Measurements from ENCODE around the gene CCDC121. TPM values are rescaled to one million over a fixed set of nuclear protein-coding genes. Genes with fewer than 3 reads are reported as not detected.
A peak's percentile ranks its signal among the peaks of the same experiment; 100 is the strongest.

Gene CCDC121
- polyA plus RNA-seq, 6 donors from 2014 or later: 1.3 to 2.6 (median 1.8) TPM

- peak overlapping the region in 1 of 6 donors; percentile 49 for H3K27ac Mint-ChIP-seq
- H3K4me3 Mint-ChIP-seq: peak overlapping the region in 1 of 8 donors; percentile 62
- ATAC-seq (ENCODE audit: low read depth in 2 of 2) (no peak), DNase-seq (no peak)
- peaks cover 15 to 27% of the 10 kb centered on the region in 2 donors for H3K36me3 Mint-ChIP-seq
- no peaks in the 10 kb centered on the region for H3K27me3 Mint-ChIP-seq
- peaks cover 35 to 58% (median 42%) of the 10 kb centered on the region in 3 donors for H3K4me1 Mint-ChIP-seq
- peaks cover 10 to 22% (median 17%) of the 10 kb centered on the region in 7 donors for H3K9me3 Mint-ChIP-seq
Measured at GRCh38 chr2:27587025-27587424, 41.8 kb downstream of the CCDC121 start.

- ATAC-seq (ENCODE audit: low read depth in 2 of 2): no peak
- peaks cover 3 to 14% of the 10 kb centered on the region in 2 donors for H3K36me3 Mint-ChIP-seq
- peak overlapping the region; percentile 12 to 98 (median 76) for H3K4me3 Mint-ChIP-seq
- peaks cover 1 to 13% (median 5%) of the 10 kb centered on the region in 7 donors for H3K9me3 Mint-ChIP-seq
- peaks cover 35 to 58% (median 42%) of the 10 kb centered on the region in 3 donors for H3K4me1 Mint-ChIP-seq
- DNase-seq: no peak
- H3K27me3 Mint-ChIP-seq: peaks cover 0 to 3% (median 0%) of the 10 kb centered on the region in 3 donors
- peak overlapping the region in 5 of 6 donors; percentile 1 to 84 (median 51) for H3K27ac Mint-ChIP-seq
Measured at GRCh38 chr2:27584597-27584996, 44.2 kb downstream of the CCDC121 start.

DNA sequence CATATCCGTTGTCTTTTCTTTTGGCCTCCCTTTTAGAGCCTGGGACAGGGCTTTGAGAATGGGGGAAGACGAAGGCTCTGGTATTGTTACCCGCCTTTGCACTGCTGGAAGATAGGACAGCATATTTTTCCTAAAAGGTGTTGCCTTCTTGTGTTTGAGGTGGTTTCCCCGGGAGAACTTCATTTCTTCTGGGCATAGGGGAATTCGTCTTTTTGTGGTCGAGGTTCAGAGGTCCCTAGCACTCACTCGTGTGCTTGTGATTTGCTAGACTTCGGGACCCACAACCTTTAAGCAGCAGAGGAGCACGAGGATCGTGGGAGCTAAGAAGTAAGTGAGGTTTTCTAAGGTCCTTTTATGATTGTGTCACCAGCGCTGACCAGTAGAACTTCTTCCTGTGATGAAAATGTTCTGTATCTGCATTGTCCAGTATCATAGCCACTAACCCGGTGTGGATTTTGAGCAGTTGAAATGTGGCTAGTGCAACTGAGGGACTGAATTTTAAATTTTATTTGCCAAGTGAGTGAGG lies 45.4 kb downstream of the CCDC121 start:
- DNase-seq: no peak
- peaks cover 35 to 58% (median 42%) of the 10 kb centered on the region in 3 donors for H3K4me1 Mint-ChIP-seq
- no peak for ATAC-seq (ENCODE audit: low read depth in 2 of 2)
- H3K27ac Mint-ChIP-seq: peak overlapping the region; percentile 92 to 99 (median 95)
- peaks cover 0 to 13% of the 10 kb centered on the region in 2 donors for H3K36me3 Mint-ChIP-seq
- peak overlapping the region; percentile 81 to 98 (median 96) for H3K4me3 Mint-ChIP-seq
- peaks cover 0 to 11% (median 2%) of the 10 kb centered on the region in 7 donors for H3K9me3 Mint-ChIP-seq
- peaks cover 0 to 3% (median 0%) of the 10 kb centered on the region in 3 donors for H3K27me3 Mint-ChIP-seq

DNA sequence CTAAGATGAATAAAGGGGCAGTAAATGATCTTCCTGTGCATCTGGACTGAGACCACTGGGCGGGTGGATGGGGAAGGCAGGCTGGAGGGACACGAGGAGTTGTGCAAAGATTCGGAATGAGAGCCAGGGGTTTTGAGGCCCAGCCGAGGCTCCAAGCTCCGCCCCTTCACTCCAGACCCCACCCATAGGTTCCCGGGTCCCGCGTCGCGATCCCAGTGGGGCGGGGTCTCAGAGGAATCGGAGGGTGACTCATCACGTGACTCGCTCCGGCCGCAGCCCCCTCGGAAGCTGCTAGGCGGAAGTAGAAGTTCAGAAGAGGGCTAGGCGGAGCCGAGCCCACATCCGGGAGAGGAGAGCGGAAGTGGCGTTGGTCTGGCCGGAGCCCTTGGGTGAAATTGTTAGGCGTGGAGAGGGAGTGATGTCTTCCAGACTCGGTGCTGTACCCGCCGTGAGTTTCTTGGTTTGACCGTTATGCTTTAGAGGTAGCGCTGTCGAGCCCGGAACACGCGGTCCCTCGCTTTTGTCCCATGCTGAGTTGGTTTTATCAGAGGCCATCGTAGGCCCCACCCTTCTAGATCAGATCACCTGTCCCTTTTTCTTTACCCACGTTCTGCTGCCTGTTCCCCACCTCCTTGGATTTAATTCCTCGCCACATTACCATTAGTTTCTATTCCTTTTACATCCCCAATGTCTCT lies 46.0 kb downstream of the CCDC121 start, which contains the start of gene ZNF512:
Gene ZNF512, plus strand, starts transcription at position 348 of the 695 bp plus-strand sequence. Its CDS starts 71 bp downstream, at position 419.
- Mint-ChIP-seq H3K4me1 (peaks cover 35 to 56% (median 42%) of the 10 kb centered on the region in 3 donors), H3K27ac (peak within 1 kb of the TSS; percentile 92 to 99 (median 95)), H3K4me3 (peak within 1 kb of the TSS; percentile 81 to 98 (median 96)), H3K36me3 (peaks cover 0 to 13% of the 10 kb centered on the region in 2 donors), H3K9me3 (peaks cover 0 to 14% (median 3%) of the 10 kb centered on the region in 7 donors), H3K27me3 (peaks cover 0 to 3% (median 0%) of the 10 kb centered on the region in 3 donors)
- ATAC-seq (ENCODE audit: low read depth in 2 of 2) (peak; percentile 94 to 96), DNase-seq (peak; percentile 84)

- peaks cover 0 to 20% (median 5%) of the 10 kb centered on the region in 7 donors for H3K9me3 Mint-ChIP-seq
- peak overlapping the region; percentile 36 to 99 (median 94) for H3K27ac Mint-ChIP-seq
- ATAC-seq (ENCODE audit: low read depth in 2 of 2): no peak
- peaks cover 0 to 13% of the 10 kb centered on the region in 2 donors for H3K36me3 Mint-ChIP-seq
- peaks cover 35 to 50% (median 40%) of the 10 kb centered on the region in 3 donors for H3K4me1 Mint-ChIP-seq
- H3K27me3 Mint-ChIP-seq: peaks cover 0 to 6% (median 3%) of the 10 kb centered on the region in 3 donors
- H3K4me3 Mint-ChIP-seq: peak overlapping the region; percentile 81 to 98 (median 96)
- DNase-seq: peak; percentile 9
Measured at GRCh38 chr2:27582129-27582694, 46.6 kb downstream of the CCDC121 start.

GRCh38 chr2:27581417-27582128 lies 47.2 kb downstream of the CCDC121 start:
- peaks cover 0 to 13% of the 10 kb centered on the region in 2 donors for H3K36me3 Mint-ChIP-seq
- peak overlapping the region; percentile 46 to 95 (median 79) for H3K27ac Mint-ChIP-seq
- peaks cover 34 to 44% (median 35%) of the 10 kb centered on the region in 3 donors for H3K4me1 Mint-ChIP-seq
- DNase-seq (no peak), ATAC-seq (ENCODE audit: low read depth in 2 of 2) (no peak)
- peaks cover 0 to 8% (median 3%) of the 10 kb centered on the region in 3 donors for H3K27me3 Mint-ChIP-seq
- H3K9me3 Mint-ChIP-seq: peaks cover 0 to 22% (median 5%) of the 10 kb centered on the region in 7 donors
- peak overlapping the region; percentile 69 to 98 (median 96) for H3K4me3 Mint-ChIP-seq

Other genes starting within 250 kb of the CCDC121 start
- gene ZNF513, start 248.3 kb downstream of the CCDC121 start, polyA plus RNA-seq (ENCODE audit: low read depth in 6 of 6): 1 to 10 TPM in 5 of 6 donors, not detected in 1; 2.2 to 6.5 (median 3.7) TPM
- gene PPM1G, start 219.4 kb downstream of the CCDC121 start, polyA plus RNA-seq (ENCODE audit: low read depth in 6 of 6): 100 to 1,000 TPM in 1 of 6 donors, 10 to 100 TPM in 5; 67.1 to 105 (median 73.2) TPM
- 10 to 100 TPM; 45.3 to 76.5 (median 59.4) TPM for gene NRBP1, start 200.4 kb downstream of the CCDC121 start, polyA plus RNA-seq (ENCODE audit: low read depth in 6 of 6)
- gene KRTCAP3, start 186.6 kb downstream of the CCDC121 start, polyA plus RNA-seq (ENCODE audit: low read depth in 6 of 6): 1 to 10 TPM in 4 of 6 donors, under 1 TPM in 1, not detected in 1; 1.00 to 8.3 (median 3.9) TPM
- 1 to 10 TPM in 5 of 6 donors, under 1 TPM in 1; 0.47 to 7.5 (median 3.2) TPM for gene IFT172, start 139.3 kb downstream of the CCDC121 start, polyA plus RNA-seq (ENCODE audit: low read depth in 6 of 6)
- gene FNDC4, start 133.8 kb downstream of the CCDC121 start, polyA plus RNA-seq (ENCODE audit: low read depth in 6 of 6): under 1 TPM in 3 of 6 donors, not detected in 3; 0.17 to 0.65 (median 0.33) TPM
- gene GCKR, start 132.2 kb downstream of the CCDC121 start, polyA plus RNA-seq (ENCODE audit: low read depth in 6 of 6): not detected
- 10 to 100 TPM; 28.0 to 42.1 (median 36.0) TPM for gene ZNF512, start 46.0 kb downstream of the CCDC121 start, polyA plus RNA-seq (ENCODE audit: low read depth in 6 of 6)
- 10 to 100 TPM; 50.3 to 89.4 (median 62.2) TPM for gene GPN1, start within 50 bp of the CCDC121 start, polyA plus RNA-seq (ENCODE audit: low read depth in 6 of 6)
- gene SUPT7L, start 34.6 kb upstream of the CCDC121 start, polyA plus RNA-seq (ENCODE audit: low read depth in 6 of 6): 10 to 100 TPM; 12.9 to 18.2 (median 15.2) TPM
- 10 to 100 TPM; 14.0 to 25.9 (median 24.1) TPM for gene SLC4A1AP, start 34.9 kb upstream of the CCDC121 start, polyA plus RNA-seq (ENCODE audit: low read depth in 6 of 6)
- 100 to 1,000 TPM; 165 to 215 (median 182) TPM for gene MRPL33, start 142.7 kb upstream of the CCDC121 start, polyA plus RNA-seq (ENCODE audit: low read depth in 6 of 6)